Gastroesophageal sphincter (tissue), 3 donors: ENCODE results near the gene FAM114A2.

ENCODE experiments used
- CTCF ChIP-seq, 4 experiments: fragments of 200-600 bp in 2 of 4; fragments of 450-650 bp in 2 of 4; sonication (generic) in 1 of 4; IDR thresholded peaks; one replicate each; pipeline ENCODE4 v1.5.1; 2017 to 2019; ENCODE audit warnings: antibody characterized with exemption in 4 of 4, mild to moderate bottlenecking in 2 of 4, moderate library complexity in 2 of 4
- EP300 ChIP-seq: sonication (generic); formaldehyde crosslinking; IDR thresholded peaks from one replicate; pipeline ENCODE4 v1.6.1; 2017; ENCODE audit warnings: antibody characterized with exemption, mild to moderate bottlenecking
- POLR2A ChIP-seq, 2 donors: fragments of 450-650 bp; IDR thresholded peaks; one replicate each; pipeline ENCODE4 v1.6.1; 2017; ENCODE audit warnings: antibody characterized with exemption in 2 of 2, mild to moderate bottlenecking in 2 of 2, moderate library complexity in 1 of 2
- POLR2AphosphoS5 ChIP-seq: sonication (generic); formaldehyde crosslinking; IDR thresholded peaks from one replicate; pipeline ENCODE4 v1.6.1; 2017; ENCODE audit warnings: antibody characterized with exemption

- TF ChIP-seq CTCF (IDR thresholded peaks at IDR 0.05) = no peak
- TF ChIP-seq POLR2A (IDR thresholded peaks at IDR 0.05) = no peak
- no peak for TF ChIP-seq EP300
- TF ChIP-seq POLR2AphosphoS5 = no peak
Measured at GRCh38 chr5:154010660-154011059, 28.1 kb downstream of the FAM114A2 start.
